ENCODE results near the gene RRP1. TPM values are rescaled to one million over a fixed set of nuclear protein-coding genes. Genes with fewer than 3 reads are reported as not detected.

RRP1 gene
- polyA plus RNA-seq, 3 donors from 2014 or later, result 6.0 to 16.3 (median 11.6) TPM

GRCh38 chr21:43775795-43776430 is 13.5 kb upstream of the RRP1 start, which contains the start of gene CSTB:
Gene CSTB (minus strand): TSS chr21:43776308. CDS start chr21:43776269, 39 bp downstream.
- H3K4me1 Mint-ChIP-seq, result peaks cover 21 to 31% of the 10 kb centered on the region in 2 donors
- peaks cover 3 to 7% (median 6%) of the 10 kb centered on the region in 3 donors for H3K36me3 Mint-ChIP-seq
- peak; percentile 77 to 80 (median 79) for DNase-seq
- H3K9me3 Mint-ChIP-seq, result no peaks in the 10 kb centered on the region
- H3K27me3 Mint-ChIP-seq (ENCODE audit: low read depth in 3 of 3), result peaks cover 0 to 6% (median 0%) of the 10 kb centered on the region in 3 donors
- H3K4me3 Mint-ChIP-seq, result peak within 1 kb of the TSS; percentile 84 to 92 (median 87)
- H3K27ac Mint-ChIP-seq, result peak within 1 kb of the TSS; percentile 67 to 83 (median 72)

- DNase-seq, result no peak
- Mint-ChIP-seq H3K27ac (peak overlapping the region in 1 of 6 donors; percentile 74), H3K4me3 (peak overlapping the region; percentile 67 to 84 (median 82)), H3K4me1 (peaks cover 21 to 31% of the 10 kb centered on the region in 2 donors), H3K36me3 (peaks cover 3 to 6% (median 4%) of the 10 kb centered on the region in 3 donors), H3K9me3 (no peaks in the 10 kb centered on the region), H3K27me3 (ENCODE audit: low read depth in 3 of 3) (peaks cover 0 to 6% (median 0%) of the 10 kb centered on the region in 3 donors)
These were observed 11.4 kb upstream of the RRP1 start for GRCh38 chr21:43777953-43778352.

GRCh38 chr21:43778469-43779335 is 10.7 kb upstream of the RRP1 start:
- peaks cover 3 to 4% (median 4%) of the 10 kb centered on the region in 3 donors for H3K36me3 Mint-ChIP-seq
- H3K9me3 Mint-ChIP-seq, result no peaks in the 10 kb centered on the region
- peak overlapping the region in 4 of 6 donors; percentile 35 to 79 (median 68) for H3K27ac Mint-ChIP-seq
- peaks cover 0 to 6% (median 2%) of the 10 kb centered on the region in 3 donors for H3K27me3 Mint-ChIP-seq (ENCODE audit: low read depth in 3 of 3)
- H3K4me1 Mint-ChIP-seq, result peaks cover 21 to 30% of the 10 kb centered on the region in 2 donors
- H3K4me3 Mint-ChIP-seq, result peak overlapping the region; percentile 31 to 67 (median 62)
- no peak for DNase-seq

GRCh38 chr21:43779660-43780059 is 9.7 kb upstream of the RRP1 start:
- Mint-ChIP-seq H3K27ac (no peak overlapping the region), H3K4me3 (peak overlapping the region in 1 of 5 donors; percentile 21), H3K4me1 (peaks cover 15 to 20% of the 10 kb centered on the region in 2 donors), H3K36me3 (no peaks in the 10 kb centered on the region), H3K27me3 (ENCODE audit: low read depth in 3 of 3) (peaks cover 0 to 6% (median 3%) of the 10 kb centered on the region in 3 donors), H3K9me3 (no peaks in the 10 kb centered on the region)
- no peak for DNase-seq

GRCh38 chr21:43781846-43782245 is 7.5 kb upstream of the RRP1 start:
- H3K4me1 Mint-ChIP-seq, result peaks cover 6 to 8% of the 10 kb centered on the region in 2 donors
- H3K9me3 Mint-ChIP-seq, result no peaks in the 10 kb centered on the region
- DNase-seq, result no peak
- no peaks in the 10 kb centered on the region for H3K36me3 Mint-ChIP-seq
- no peak overlapping the region for H3K27ac Mint-ChIP-seq
- H3K27me3 Mint-ChIP-seq (ENCODE audit: low read depth in 3 of 3), result peaks cover 0 to 3% (median 0%) of the 10 kb centered on the region in 3 donors
- H3K4me3 Mint-ChIP-seq, result no peak overlapping the region

DNA sequence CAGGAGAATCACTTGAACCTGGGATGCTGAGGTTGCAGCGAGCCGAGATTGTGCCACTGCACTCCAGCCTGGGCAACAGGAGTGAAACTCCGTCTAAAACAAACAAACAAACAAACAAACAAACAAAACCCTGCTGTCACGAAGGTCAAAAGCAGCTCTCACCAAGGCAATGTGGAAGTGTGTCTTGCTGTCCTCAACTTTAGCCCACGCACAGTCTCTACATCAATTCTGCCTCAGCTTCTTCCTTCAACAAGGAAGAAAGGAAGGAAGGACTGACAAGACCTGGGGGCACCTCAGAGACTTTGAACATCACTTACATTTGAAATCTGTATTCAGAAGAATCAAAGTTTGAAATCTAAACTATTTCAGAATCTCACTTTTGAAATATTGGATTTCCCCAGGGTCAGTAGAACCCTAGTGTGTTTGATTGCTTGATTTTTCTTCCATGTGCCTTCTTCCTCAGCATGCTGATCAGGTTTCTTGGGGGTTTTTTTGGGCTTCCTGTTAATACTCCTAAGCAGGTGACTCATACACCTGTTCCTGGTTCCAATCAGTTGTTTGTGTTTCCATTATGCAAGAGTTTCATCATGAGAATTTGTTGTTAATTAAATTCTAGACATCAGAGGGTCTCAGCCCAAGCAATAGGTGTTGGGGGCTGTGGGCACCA is 6.8 kb upstream of the RRP1 start:
- Mint-ChIP-seq H3K27me3 (ENCODE audit: low read depth in 3 of 3) (peaks cover 0 to 3% (median 0%) of the 10 kb centered on the region in 3 donors), H3K36me3 (no peaks in the 10 kb centered on the region), H3K9me3 (no peaks in the 10 kb centered on the region), H3K4me3 (no peak overlapping the region), H3K27ac (no peak overlapping the region), H3K4me1 (peaks cover 5 to 8% of the 10 kb centered on the region in 2 donors)
- DNase-seq, result no peak

GRCh38 chr21:43783098-43783700 is 6.2 kb upstream of the RRP1 start:
- H3K4me1 Mint-ChIP-seq, result peaks cover 5 to 8% of the 10 kb centered on the region in 2 donors
- H3K9me3 Mint-ChIP-seq, result no peaks in the 10 kb centered on the region
- no peaks in the 10 kb centered on the region for H3K36me3 Mint-ChIP-seq
- no peak for DNase-seq
- H3K4me3 Mint-ChIP-seq, result no peak overlapping the region
- no peak overlapping the region for H3K27ac Mint-ChIP-seq
- H3K27me3 Mint-ChIP-seq (ENCODE audit: low read depth in 3 of 3), result peaks cover 0 to 3% (median 0%) of the 10 kb centered on the region in 3 donors

GRCh38 chr21:43785134-43785533 is 4.2 kb upstream of the RRP1 start:
- Mint-ChIP-seq H3K9me3 (no peaks in the 10 kb centered on the region), H3K4me3 (no peak overlapping the region), H3K36me3 (no peaks in the 10 kb centered on the region), H3K4me1 (peaks cover 4% of the 10 kb centered on the region in 2 donors), H3K27ac (no peak overlapping the region), H3K27me3 (ENCODE audit: low read depth in 3 of 3) (peaks cover 3 to 8% (median 3%) of the 10 kb centered on the region in 3 donors)
- no peak for DNase-seq

DNA sequence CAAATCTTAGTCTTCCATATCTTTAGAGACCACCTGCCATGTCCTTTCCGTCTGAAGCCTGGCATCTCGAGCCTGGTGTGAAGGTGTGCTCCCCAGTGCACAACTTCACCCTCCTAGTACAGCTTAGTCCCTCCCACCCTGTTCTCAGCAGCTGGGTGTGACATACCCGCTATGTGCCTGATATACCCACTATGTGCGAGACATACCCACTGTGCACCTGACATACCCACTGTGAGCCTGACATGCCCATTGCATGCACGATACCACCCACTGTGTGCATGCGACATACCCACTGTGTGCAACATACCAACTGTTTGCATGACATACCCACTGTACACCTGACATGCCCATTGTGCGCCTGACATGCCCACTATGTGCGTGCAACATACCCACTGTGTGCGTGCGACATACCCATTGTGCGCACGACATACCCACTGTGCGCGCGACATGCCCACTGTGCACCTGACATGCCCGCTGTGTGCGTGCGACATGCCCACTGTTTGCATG is 3.0 kb upstream of the RRP1 start:
- Mint-ChIP-seq H3K9me3 (no peaks in the 10 kb centered on the region), H3K27ac (no peak overlapping the region), H3K4me3 (peak overlapping the region in 2 of 5 donors; percentile 46 to 62), H3K36me3 (no peaks in the 10 kb centered on the region), H3K4me1 (peaks cover 14 to 16% of the 10 kb centered on the region in 2 donors), H3K27me3 (ENCODE audit: low read depth in 3 of 3) (peaks cover 3 to 9% (median 3%) of the 10 kb centered on the region in 3 donors)
- no peak for DNase-seq

- Mint-ChIP-seq H3K36me3 (peaks cover 0 to 2% (median 1%) of the 10 kb centered on the region in 3 donors), H3K4me1 (peaks cover 15 to 18% of the 10 kb centered on the region in 2 donors), H3K9me3 (no peaks in the 10 kb centered on the region), H3K4me3 (no peak overlapping the region), H3K27me3 (ENCODE audit: low read depth in 3 of 3) (peaks cover 3 to 9% (median 3%) of the 10 kb centered on the region in 3 donors), H3K27ac (no peak overlapping the region)
- no peak for DNase-seq
These were observed 2.5 kb upstream of the RRP1 start for GRCh38 chr21:43786807-43787440.

GRCh38 chr21:43790010-43790524 is 690 bp downstream of the RRP1 start:
- peaks cover 0 to 9% (median 3%) of the 10 kb centered on the region in 3 donors for H3K27me3 Mint-ChIP-seq (ENCODE audit: low read depth in 3 of 3)
- H3K27ac Mint-ChIP-seq, result peak overlapping the region; percentile 64 to 86 (median 82)
- peak overlapping the region; percentile 85 to 92 (median 91) for H3K4me3 Mint-ChIP-seq
- peaks cover 19 to 26% of the 10 kb centered on the region in 2 donors for H3K4me1 Mint-ChIP-seq
- H3K36me3 Mint-ChIP-seq, result peaks cover 2 to 14% (median 10%) of the 10 kb centered on the region in 3 donors
- no peak for DNase-seq
- H3K9me3 Mint-ChIP-seq, result no peaks in the 10 kb centered on the region

DNA sequence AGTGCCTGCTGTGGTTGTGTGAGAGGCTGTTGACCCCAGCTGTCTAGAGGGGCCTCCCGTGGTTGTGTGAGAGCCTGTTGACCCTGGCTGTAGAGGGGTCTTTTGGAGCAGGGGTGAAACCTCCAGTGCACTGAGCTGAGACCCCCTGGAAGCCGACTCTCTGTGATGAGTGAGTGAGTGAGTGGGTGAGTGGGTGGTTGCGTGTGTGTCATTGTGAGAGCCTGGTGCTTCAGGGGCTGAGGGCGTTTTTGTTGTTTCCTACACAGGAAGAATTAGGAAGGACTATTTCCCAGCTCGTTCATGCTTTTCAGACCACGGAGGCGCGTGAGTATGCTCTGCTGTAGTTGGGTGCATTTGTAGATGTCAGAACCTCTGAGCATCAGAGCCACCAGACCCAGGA is 3.0 kb downstream of the RRP1 start:
- peak overlapping the region in 2 of 5 donors; percentile 48 to 61 for H3K4me3 Mint-ChIP-seq
- H3K27ac Mint-ChIP-seq, result peak overlapping the region in 1 of 6 donors; percentile 12
- DNase-seq, result no peak
- H3K9me3 Mint-ChIP-seq, result no peaks in the 10 kb centered on the region
- H3K4me1 Mint-ChIP-seq, result peaks cover 22 to 26% of the 10 kb centered on the region in 2 donors
- peaks cover 5 to 27% (median 10%) of the 10 kb centered on the region in 3 donors for H3K36me3 Mint-ChIP-seq
- H3K27me3 Mint-ChIP-seq (ENCODE audit: low read depth in 3 of 3), result peaks cover 0 to 11% (median 3%) of the 10 kb centered on the region in 3 donors
